Natural killer cell (primary cell): ENCODE measurements around the gene RHOBTB1. TPM values are rescaled to one million over a fixed set of nuclear protein-coding genes. Genes with fewer than 3 reads are reported as not detected.

ENCODE experiments used
- ATAC-seq, 3 donors: fragments of 150-1000 bp in 2 of 3; fragments of 200-7000 bp in 1 of 3; cut with Tn5 transposase; 1 replicate in 1 of 3; 2 replicates in 2 of 3; pipeline ENCODE4 v1.10.0; 2021; ENCODE audit warnings: mild to moderate bottlenecking in 2 of 3, moderate library complexity in 2 of 3
- DNase-seq, 2 donors: peaks; one replicate each; pipeline versions ENCODE4 v3.0.0 to v3.0.0-alpha.2; 2013 to 2021; ENCODE audit warnings: mixed read lengths in 1 of 2
- H3K27ac ChIP-seq: one replicate; pipeline ENCODE4 v1.5.1; 2013; ENCODE audit warnings: mild to moderate bottlenecking, low read length
- H3K27me3 ChIP-seq: one replicate; pipeline ENCODE4 v1.6.1; 2013; ENCODE audit warnings: low read length; ENCODE audit not compliant: control insufficient read depth, insufficient read depth
- H3K36me3 ChIP-seq: one replicate; pipeline ENCODE4 v1.6.1; 2013; ENCODE audit warnings: low read length; ENCODE audit not compliant: control insufficient read depth, insufficient read depth
- H3K4me1 ChIP-seq: one replicate; pipeline ENCODE4 v1.6.1; 2013; ENCODE audit warnings: low read length; ENCODE audit not compliant: control insufficient read depth, insufficient read depth
- H3K4me3 ChIP-seq: one replicate; pipeline ENCODE4 v1.5.1; 2013; ENCODE audit warnings: low read length
- H3K9me3 ChIP-seq: one replicate; pipeline ENCODE4 v1.6.1; 2013; ENCODE audit warnings: low read length; ENCODE audit not compliant: control insufficient read depth, insufficient read depth
- H3K27ac Mint-ChIP-seq, 2 donors: one replicate each; pipeline ENCODE4 v1.8.0; 2022; ENCODE audit warnings: mild to moderate bottlenecking in 2 of 2, mixed read lengths in 2 of 2, moderate library complexity in 1 of 2
- H3K27me3 Mint-ChIP-seq, 2 donors: one replicate each; pipeline ENCODE4 v1.8.0; 2022; ENCODE audit warnings: low read depth in 2 of 2, mixed read lengths in 2 of 2
- H3K36me3 Mint-ChIP-seq: one replicate; pipeline ENCODE4 v1.8.0; 2022; ENCODE audit warnings: mixed read lengths
- H3K4me1 Mint-ChIP-seq, 2 donors: one replicate each; pipeline ENCODE4 v1.8.0; 2022; ENCODE audit warnings: mixed read lengths in 2 of 2
- H3K4me3 Mint-ChIP-seq: one replicate; pipeline ENCODE4 v1.8.0; 2022; ENCODE audit warnings: mild to moderate bottlenecking, moderate library complexity, mixed read lengths
- H3K9me3 Mint-ChIP-seq, 2 donors: one replicate each; pipeline ENCODE4 v1.8.0; 2022; ENCODE audit warnings: mixed read lengths in 2 of 2
- WGBS: methylation state at CpG from one replicate; pipeline ENCODE4 v1.1.7; 2013; ENCODE audit warnings: missing lambda C conversion rate; ENCODE audit not compliant: insufficient coverage; 5-methylcytosine and 5-hydroxymethylcytosine counted together
- intact Hi-C: fragments of 100-400 bp; cut with micrococcal nuclease; formaldehyde crosslinking; loops from one replicate; pipeline ENCODE4 v1.14.2; 2022
- total RNA-seq, 4 donors: library from RNA; stranded (reverse); fragments of 120-200 nt in 1 of 4; gene quantifications; one replicate each; pipeline versions ENCODE4 v1.2.3 to v1.2.4, GENCODE V29; 2013 to 2022
- TF ChIP-seq, protein P1 (sequence below): fragments of 200-600 bp; IDR thresholded peaks from one replicate; pipeline ENCODE4 v1.8.0; 2022; ENCODE audit warnings: antibody characterized with exemption

Gene RHOBTB1
- total RNA-seq, 3 donors from 2014 or later (not counting 1 experiment from before 2014, with no cell fraction given): 0.97 to 1.9 (median 1.1) TPM

DNA sequence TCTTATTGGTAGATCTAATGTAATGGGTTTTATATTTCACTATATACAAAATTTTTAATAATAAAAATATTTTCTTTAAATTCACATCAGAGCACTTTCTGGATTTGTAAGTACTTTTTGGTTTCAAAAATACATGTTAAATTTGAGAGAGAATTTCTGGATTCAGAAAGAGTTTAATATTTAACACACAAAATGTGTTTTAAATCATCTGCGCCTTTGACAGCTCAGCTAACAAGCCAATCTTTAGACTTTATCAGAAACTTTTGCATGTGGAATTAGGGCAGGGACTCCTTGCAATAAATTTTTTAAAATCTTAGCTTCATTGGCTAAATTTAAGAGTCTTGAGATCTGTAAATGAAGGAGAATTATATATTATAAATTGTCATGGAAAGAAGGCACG, 32.7 kb upstream of the RHOBTB1 start:
- H3K9me3 Mint-ChIP-seq: no peaks in the 10 kb centered on the region
- no peak overlapping the region for H3K27ac ChIP-seq
- DNase-seq: no peak

DNA sequence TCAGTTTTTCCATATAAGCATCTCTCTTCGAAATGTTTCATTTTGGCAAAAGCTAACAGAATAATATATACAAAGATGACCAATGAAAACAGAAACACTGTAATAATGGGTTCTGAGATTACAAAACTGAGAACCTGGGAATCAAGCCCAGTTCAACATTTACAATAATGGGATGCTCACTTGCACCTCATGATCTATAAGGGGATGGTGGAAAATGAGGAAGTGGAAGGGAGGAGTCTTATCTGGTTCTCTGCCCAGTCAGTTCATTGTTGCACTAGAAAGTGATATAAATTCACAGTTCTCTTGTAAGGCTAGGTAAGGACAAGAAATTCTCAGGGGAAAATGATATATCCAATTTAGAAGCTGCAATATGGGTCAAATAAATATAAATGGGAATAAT, 31.7 kb upstream of the RHOBTB1 start:
- Histone ChIP-seq H3K9me3 (no peaks in the 10 kb centered on the region), H3K27me3 (no peaks in the 10 kb centered on the region), H3K4me1 (no peaks in the 10 kb centered on the region), H3K4me3 (no peak overlapping the region), H3K36me3 (no peaks in the 10 kb centered on the region), H3K27ac (no peak overlapping the region)
- Mint-ChIP-seq H3K4me3 (no peak overlapping the region), H3K36me3 (no peaks in the 10 kb centered on the region), H3K4me1 (no peaks in the 10 kb centered on the region), H3K27me3 (peaks cover 10 to 29% of the 10 kb centered on the region in 2 donors), H3K9me3 (no peaks in the 10 kb centered on the region), H3K27ac (no peak overlapping the region)
- no CpG with 5 or more reads among the region's 1 CpG for WGBS
- TF ChIP-seq, protein P1, sequence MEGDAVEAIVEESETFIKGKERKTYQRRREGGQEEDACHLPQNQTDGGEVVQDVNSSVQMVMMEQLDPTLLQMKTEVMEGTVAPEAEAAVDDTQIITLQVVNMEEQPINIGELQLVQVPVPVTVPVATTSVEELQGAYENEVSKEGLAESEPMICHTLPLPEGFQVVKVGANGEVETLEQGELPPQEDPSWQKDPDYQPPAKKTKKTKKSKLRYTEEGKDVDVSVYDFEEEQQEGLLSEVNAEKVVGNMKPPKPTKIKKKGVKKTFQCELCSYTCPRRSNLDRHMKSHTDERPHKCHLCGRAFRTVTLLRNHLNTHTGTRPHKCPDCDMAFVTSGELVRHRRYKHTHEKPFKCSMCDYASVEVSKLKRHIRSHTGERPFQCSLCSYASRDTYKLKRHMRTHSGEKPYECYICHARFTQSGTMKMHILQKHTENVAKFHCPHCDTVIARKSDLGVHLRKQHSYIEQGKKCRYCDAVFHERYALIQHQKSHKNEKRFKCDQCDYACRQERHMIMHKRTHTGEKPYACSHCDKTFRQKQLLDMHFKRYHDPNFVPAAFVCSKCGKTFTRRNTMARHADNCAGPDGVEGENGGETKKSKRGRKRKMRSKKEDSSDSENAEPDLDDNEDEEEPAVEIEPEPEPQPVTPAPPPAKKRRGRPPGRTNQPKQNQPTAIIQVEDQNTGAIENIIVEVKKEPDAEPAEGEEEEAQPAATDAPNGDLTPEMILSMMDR: no peak
- intact Hi-C loops: no loop called here
- DNase-seq: no peak
- ATAC-seq: no peak

More for the DNA sequence above, 32.7 kb upstream of the RHOBTB1 start:
- Histone ChIP-seq H3K4me3 (no peak overlapping the region), H3K9me3 (no peaks in the 10 kb centered on the region), H3K27me3 (no peaks in the 10 kb centered on the region), H3K4me1 (no peaks in the 10 kb centered on the region), H3K36me3 (no peaks in the 10 kb centered on the region)
- Mint-ChIP-seq H3K36me3 (no peaks in the 10 kb centered on the region), H3K27me3 (peaks cover 10 to 29% of the 10 kb centered on the region in 2 donors), H3K4me3 (no peak overlapping the region), H3K4me1 (no peaks in the 10 kb centered on the region), H3K27ac (no peak overlapping the region)
- no CpG with 5 or more reads among the region's 2 CpGs for WGBS
- intact Hi-C loops: no loop called here
- no peak for ATAC-seq
- TF ChIP-seq, protein P1: no peak

DNA sequence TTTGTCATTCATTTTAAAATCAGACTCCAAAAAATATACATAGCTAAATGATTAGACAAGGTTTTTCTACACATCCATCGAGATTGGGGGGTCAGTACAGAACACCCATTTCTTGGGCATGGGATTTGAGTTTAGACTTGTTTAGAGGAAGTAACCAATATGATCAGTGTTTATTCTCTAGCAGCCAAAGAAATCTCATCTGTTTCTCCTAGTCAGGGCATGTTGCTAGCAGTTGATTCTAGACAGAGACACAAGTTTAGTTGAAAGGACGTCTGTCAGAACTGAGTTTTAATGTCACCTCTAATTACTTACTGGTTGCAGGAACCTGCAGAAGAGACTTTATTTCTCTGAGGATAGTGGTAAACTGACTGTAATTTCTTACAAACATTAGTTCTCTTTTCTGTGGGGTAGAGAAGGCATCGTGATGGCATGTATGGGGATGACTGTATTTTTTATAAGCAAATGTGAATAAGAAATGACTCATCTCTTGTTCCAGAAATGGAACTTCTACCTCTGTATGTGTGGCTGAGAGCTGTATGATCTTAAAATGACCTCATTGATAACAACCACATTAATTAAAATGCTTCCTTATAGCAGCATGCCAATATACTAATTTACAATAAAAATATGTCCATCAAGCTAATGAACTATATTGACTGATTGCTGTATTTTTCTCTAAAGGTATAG, 30.6 kb upstream of the RHOBTB1 start:
- no peaks in the 10 kb centered on the region for H3K4me1 Mint-ChIP-seq
- intact Hi-C loops: no loop called here

More for the DNA sequence above, 30.6 kb upstream of the RHOBTB1 start:
- TF ChIP-seq, protein P1: no peak
- Histone ChIP-seq H3K4me1 (no peaks in the 10 kb centered on the region), H3K4me3 (no peak overlapping the region), H3K27me3 (no peaks in the 10 kb centered on the region), H3K9me3 (no peaks in the 10 kb centered on the region), H3K36me3 (no peaks in the 10 kb centered on the region), H3K27ac (no peak overlapping the region)
- no peaks in the 10 kb centered on the region for H3K36me3 Mint-ChIP-seq
- DNase-seq: no peak
- no peak overlapping the region for H3K4me3 Mint-ChIP-seq
- H3K9me3 Mint-ChIP-seq: no peaks in the 10 kb centered on the region
- 61% methylated on average over 3 of the region's 3 CpGs for WGBS
- H3K27me3 Mint-ChIP-seq: peaks cover 8 to 29% of the 10 kb centered on the region in 2 donors
- no peak overlapping the region for H3K27ac Mint-ChIP-seq
- no peak for ATAC-seq
